ENCODE measurements around the gene PRSS27.

- TF ChIP-seq POLR2A (IDR thresholded peaks at IDR 0.05): no peak
- no peak for TF ChIP-seq CTCF (IDR thresholded peaks at IDR 0.05)
Measured at GRCh38 chr16:2738615-2739014, 18.6 kb upstream of the PRSS27 start.

Data from lower leg skin (tissue), 3 donors.